Mammary microvascular endothelial cell (primary cell): ENCODE results near the gene TMEM168. TPM values are rescaled to one million over a fixed set of nuclear protein-coding genes. Genes with fewer than 3 reads are reported as not detected.

ENCODE experiments used
- total RNA-seq: library from RNA; depleted of rRNA; stranded (reverse); fragments of >200 nt; gene quantifications from 2 replicates; pipeline ENCODE4 v1.2.3, GENCODE V29; 2015

TMEM168 gene, protein sequence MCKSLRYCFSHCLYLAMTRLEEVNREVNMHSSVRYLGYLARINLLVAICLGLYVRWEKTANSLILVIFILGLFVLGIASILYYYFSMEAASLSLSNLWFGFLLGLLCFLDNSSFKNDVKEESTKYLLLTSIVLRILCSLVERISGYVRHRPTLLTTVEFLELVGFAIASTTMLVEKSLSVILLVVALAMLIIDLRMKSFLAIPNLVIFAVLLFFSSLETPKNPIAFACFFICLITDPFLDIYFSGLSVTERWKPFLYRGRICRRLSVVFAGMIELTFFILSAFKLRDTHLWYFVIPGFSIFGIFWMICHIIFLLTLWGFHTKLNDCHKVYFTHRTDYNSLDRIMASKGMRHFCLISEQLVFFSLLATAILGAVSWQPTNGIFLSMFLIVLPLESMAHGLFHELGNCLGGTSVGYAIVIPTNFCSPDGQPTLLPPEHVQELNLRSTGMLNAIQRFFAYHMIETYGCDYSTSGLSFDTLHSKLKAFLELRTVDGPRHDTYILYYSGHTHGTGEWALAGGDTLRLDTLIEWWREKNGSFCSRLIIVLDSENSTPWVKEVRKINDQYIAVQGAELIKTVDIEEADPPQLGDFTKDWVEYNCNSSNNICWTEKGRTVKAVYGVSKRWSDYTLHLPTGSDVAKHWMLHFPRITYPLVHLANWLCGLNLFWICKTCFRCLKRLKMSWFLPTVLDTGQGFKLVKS
- 10.4 and 11.5 TPM in 2 replicates for total RNA-seq

DNA sequence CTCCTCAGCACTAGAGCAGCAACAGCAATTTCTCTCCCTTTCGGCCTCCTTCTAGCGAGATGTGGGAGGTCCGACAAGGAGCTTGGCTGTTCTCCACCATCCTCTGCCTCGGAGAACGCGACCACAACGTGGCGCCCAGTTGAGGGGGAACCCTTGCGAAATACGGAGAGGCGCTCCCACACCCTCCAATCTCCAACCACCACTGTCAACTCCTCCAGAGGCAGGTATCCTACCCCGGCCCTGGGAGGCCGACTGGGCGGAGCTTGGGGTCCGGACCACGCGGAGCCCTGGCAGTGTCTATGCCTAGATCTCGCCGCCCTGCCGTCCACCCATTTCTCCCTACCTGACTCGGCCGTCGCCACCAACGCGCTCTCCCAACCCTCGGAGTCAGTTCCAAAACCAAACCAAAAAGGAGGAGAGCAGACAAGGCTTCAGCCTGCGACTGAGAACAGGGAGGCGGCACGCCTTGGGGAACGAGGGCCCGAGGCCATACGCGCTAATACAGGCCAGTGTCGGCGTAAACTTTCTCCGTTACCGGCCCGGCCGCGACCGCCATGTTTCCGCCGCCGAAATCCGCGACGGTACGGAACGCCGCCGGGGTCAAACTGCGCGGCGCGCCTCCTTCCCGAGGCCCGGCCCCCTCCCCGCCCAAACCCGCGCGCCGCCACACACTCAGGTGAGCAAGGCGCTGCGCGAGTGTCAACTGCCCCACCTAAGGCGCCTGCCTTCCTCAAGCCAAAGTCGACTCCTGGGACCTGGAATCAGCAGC, at the start of gene TMEM168:
Gene TMEM168 (minus strand): TSS at position 577 of the 769 bp plus-strand sequence. CDS start 5,568 bp downstream, outside the sequence.

